GM18873 (cell line): ENCODE results near the gene FAM117A.
"Not testable (repeated sequence)": the region's sequence is repeated elsewhere in the genome, so short reads cannot be mapped to it uniquely, and the experiment has no call there.

ENCODE experiments used
- ATAC-seq: cut with Tn5 transposase; IDR thresholded peaks from one replicate; pipeline ENCODE4 v1.9.1; 2021; ENCODE audit warnings: mild to moderate bottlenecking, moderate library complexity, moderate number of reproducible peaks; ENCODE audit not compliant: unreplicated experiment, low FRiP score

The FAM117A gene

DNA sequence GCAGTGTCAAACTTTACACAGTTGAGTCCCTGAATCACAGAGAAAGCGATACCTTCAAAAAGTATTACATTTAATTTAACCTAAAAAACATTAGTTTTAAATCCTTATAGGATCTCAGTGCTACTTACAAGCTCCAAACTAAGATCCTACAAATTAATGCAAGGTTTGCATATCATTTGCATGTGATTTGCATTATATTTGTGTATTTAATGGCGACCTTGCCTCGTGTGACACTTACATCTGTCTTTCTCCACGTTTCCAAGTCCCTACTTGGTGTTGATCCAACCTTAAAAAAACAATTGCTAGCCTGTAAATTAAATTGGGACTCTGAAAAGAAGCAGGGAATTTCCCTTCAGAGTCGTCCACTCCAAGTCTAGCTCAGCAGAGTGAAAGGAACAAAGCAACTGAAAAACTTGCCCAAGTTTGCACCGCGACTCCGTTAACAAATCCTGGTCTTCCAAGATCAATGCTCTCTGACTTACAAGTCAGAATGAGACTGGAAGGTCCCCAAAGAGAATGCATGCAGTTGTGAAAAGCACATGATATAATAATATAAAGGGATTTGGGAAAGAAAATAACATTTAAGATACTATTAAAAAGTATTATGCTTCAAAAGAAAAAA is 739 bp upstream of the FAM117A start:
- no peak for ATAC-seq

GRCh38 chr17:49762151-49762941 is 1.6 kb downstream of the FAM117A start:
- no peak for ATAC-seq

DNA sequence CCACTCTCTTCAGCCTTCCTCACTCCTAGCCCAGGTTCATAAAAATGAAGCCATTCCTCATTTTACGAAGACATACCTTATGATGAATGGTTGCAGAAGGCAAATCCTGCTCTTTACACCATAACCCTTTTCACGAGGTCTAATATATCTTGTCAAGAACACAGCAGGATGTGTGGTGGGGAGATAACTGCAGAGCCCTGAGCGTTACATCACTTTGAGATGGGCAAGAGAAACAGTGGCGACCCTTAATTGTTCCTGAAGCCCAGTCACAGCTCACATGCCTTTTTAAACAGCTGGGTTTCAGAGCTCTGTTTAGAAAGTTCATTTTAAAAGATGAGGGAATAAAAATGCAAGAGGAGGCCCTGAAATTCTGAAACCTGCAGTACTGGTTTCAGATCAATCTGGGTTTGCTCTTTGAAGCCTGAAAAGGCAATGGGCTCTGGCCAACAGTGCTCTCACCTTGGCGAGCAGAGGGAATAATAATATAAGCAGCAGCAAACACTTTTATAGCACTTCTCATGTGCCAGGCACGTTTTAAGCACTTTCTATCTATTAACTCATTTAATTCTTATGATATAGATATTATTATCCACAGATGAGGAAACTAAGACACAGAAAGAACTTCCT is 2.9 kb downstream of the FAM117A start:
- no peak for ATAC-seq

DNA sequence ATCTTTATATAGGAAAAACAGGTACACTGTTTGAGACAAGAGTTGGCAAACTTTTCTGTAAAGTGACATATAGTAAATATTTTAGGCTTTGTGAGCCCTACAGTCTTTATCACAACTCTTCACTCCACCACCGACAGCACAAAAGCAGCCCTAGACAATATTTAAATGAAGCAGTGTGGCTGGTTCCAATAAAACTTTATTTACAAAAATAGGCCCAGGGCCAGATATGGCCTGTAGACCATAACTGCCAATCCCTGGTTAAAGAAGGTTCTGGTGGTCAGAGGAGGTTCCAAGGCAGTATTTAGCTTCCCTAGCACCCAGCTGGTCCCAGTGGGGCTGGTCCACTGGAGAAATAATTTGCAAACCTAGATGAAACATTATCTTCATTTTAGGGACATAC is 3.6 kb downstream of the FAM117A start:
- no peak for ATAC-seq

GRCh38 chr17:49759203-49759602 is 4.7 kb downstream of the FAM117A start:
- ATAC-seq, result no peak

- ATAC-seq, result not testable (repeated sequence)
Observed at GRCh38 chr17:49758464-49759010, 5.4 kb downstream of the FAM117A start.

DNA sequence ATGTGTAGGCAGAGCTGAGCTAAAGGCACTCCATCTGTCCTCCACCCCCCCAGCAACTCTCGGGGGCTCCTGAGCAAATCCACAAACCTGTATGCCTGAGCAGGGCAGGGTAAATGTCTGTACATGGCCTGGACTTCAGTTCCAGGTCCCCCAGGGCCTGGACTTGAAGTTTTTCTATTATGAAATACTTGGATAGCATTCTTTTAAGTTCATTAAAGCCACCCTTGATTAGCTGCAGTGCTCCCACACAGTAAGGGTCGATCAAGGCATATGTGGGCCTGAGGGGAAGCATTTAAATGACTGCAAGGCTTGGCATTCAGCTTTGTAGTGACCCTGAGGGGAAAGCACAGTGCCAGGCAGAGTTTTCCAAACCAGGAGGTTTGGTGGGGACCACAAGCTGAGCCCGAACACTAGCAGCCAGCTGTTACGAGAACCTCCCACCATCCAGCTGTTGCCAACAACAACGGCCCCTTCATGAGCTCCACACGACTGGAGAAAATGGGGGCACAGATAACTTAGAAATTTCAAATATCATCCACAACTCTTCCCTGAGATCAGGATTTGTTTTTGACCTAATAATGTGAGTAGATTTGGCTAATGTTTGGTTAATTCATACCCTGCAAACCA is 6.7 kb downstream of the FAM117A start:
- no peak for ATAC-seq

DNA sequence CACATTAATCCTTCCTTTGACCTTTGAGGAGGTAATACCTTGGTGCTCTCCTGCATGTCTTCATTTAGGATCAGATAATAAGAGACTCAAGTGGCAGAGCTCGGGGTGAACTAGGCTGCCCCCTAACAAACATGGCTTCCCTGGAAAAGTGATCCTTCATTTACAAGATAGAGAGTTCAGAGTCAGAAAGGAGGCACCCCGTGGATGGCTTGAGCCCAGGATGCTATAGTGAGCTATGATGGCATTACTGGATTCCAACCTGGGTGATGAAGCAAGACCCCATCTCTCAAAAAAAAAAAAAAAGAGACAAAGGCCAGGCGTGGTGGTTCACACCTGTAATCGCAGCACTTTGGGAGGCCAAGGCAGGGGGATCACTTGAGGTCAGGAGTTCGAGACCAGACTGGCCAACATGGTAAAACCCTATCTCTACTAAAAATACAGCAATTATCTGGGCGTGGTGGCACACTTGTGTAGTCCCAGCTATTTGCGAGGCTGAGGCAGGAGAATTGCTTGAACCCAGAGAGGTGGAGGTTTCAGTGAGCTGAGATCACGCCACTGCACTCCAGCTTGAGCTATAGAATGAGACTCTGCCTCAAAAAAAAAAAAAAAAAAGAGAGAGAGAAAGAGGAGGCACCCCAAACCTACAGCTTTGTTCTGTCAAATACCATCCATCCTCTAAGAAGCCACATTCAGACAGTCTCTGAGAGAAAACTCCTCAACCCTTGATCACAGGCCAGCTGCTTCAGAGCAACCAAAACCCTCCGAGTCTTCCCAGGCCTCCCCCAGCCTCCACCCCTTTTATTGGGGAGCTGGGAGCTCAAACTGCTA is 7.4 kb downstream of the FAM117A start:
- ATAC-seq, result no peak

DNA sequence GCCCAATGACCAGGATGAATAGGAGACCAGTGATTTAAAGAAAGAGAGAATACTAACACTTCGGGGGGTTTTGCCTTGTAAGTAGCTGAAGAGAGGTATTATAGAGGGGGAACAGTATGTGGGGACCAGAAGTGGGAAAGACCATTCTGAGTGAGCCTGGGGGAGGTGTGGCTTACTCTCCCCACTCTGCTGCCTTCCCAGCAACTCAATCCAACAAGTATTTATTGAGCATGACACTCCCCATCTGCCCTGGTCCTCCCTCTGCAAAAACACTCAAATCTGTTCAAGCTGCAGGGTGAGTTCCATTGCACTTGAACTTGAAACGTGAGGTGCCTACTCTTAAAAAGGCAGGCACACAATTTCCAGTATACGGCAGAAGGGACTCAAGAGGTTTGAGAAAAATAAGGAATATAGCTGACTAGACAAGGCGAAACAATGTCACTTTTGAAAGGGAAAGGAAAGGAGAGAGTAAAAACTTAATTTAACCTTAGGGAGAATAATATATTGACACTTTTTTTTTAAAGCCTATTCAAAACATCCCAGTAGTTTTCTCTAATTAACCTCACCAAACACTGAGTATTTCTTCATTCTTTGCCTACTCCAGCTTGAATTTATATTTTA is 8.2 kb downstream of the FAM117A start:
- ATAC-seq, result no peak

- ATAC-seq, result no peak
Observed at GRCh38 chr17:49753959-49754391, 10.0 kb downstream of the FAM117A start.

- no peak for ATAC-seq
Observed at GRCh38 chr17:49752508-49752907, 11.4 kb downstream of the FAM117A start.

GRCh38 chr17:49749730-49750129 is 14.2 kb downstream of the FAM117A start:
- no peak for ATAC-seq

GRCh38 chr17:49748791-49749190 is 15.1 kb downstream of the FAM117A start:
- peak; percentile 66 for ATAC-seq

GRCh38 chr17:49748223-49748622 is 15.7 kb downstream of the FAM117A start:
- ATAC-seq, result no peak

GRCh38 chr17:49747632-49748031 is 16.3 kb downstream of the FAM117A start:
- no peak for ATAC-seq

DNA sequence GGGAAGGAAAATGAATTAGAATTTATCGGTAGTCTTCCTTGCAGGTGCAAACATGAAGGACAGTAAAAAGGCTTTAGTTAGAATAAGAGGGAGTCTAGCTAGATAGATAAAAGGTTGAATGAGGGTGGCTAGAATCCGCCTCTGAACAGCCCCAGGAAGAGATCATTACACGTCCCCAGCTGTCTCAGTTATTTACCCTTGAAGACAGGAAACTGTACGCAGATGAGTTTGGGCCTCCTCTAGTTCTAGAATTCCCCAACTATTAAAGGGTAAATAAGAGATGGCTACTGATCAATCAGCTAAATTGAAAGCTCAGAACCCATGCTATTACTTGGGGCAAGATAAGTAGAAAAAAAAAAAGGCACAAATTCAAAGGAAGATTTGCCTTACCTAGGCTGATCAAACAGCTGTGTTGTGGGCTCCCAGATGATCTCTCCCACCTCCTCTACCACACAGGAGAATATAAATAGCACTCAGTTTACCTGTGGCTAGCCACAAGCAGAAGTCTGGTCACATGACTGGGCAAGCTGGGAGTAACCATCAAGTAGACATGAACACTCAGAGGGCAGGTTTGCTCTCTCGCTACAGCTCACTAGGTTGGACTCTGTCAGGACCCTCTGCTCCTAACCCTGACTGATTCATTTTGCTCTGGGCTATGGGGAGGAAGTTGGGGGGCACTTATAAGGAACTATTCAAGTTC is 17.0 kb downstream of the FAM117A start:
- ATAC-seq, result peak; percentile 53

DNA sequence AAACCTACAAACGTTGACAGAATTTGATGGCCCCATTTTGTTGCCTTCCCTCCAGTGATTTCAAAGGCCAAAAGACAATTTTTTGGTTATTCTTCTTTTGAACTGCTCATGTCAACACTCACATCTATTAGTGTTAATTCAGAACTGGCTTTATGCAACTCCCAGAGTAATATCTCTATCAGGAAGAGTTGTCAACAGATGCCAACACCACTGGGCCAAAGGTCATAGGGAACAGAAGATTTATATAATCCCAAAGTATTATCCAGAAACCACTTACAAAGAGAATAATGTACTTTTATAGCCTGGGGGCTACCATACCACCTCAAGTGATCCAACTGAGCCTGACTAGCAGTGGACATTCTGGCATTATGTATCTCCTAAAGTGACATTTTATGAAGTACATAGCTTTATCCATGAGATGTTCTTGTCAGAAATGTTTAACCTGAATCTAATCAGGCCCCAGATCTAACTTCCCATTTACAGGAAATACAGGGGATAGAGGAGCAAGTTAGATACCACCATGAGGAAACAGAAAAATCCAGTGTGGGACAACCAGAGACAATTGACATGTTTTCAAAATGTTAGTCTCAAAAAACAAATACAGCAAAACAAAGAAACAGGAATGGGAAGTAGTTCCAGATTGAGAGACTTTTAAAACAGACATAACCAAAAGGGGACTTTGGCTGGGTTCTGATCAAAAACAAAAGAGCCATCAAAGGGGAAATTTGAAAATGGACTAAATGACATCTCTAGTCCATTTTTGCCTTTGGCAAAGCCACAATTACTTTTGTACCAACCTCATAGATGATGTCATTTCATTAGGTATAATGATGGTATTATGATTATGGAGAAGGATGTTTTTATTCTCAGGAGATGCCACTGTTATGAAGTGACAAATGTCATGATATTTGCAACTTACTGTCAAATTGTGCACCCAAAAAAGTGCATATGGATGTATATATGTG is 18.5 kb downstream of the FAM117A start:
- ATAC-seq, result no peak

GRCh38 chr17:49742166-49742638 is 21.7 kb downstream of the FAM117A start:
- ATAC-seq, result no peak
